ENCODE measurements around the gene ATRNL1.

DNA sequence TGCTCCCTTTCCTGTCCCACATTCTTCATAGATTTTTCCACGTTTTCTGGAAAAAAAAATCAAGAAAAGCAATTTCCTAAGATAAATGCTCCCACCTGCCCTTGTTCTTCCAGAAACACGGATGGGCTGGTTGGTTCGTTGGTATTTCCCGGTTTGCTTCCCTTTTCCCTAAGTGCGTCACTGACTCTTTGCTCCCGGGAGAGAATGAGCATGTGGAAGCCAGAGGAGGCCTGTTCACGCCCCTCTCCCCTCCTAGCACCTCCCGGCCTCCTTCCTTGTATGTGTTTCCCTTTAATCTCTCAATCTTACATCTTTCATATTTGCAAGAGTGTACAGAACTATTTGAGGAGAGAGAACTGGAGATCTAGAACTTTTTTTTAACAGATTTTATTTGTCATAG, 737.9 kb downstream of the ATRNL1 start:
- TF ChIP-seq CTCF (IDR thresholded peaks at IDR 0.05) (no peak), POLR2A (IDR thresholded peaks at IDR 0.05) (no peak)
